KMS-11 (cell line): Measurements from ENCODE around the gene LPIN3.
A peak's percentile ranks its signal among the peaks of the same experiment; 100 is the strongest.

ENCODE experiments used
- H2AFZ ChIP-seq: fragments of 200-600 bp; sonication (generic); 2 replicates; pipeline ENCODE4 v1.6.1; 2016; ENCODE audit warnings: antibody characterized with exemption, mixed run types, low read depth
- H3K27ac ChIP-seq: fragments of 200-600 bp; sonication (generic); 2 replicates; pipeline ENCODE4 v1.6.1; 2016; ENCODE audit warnings: mild to moderate bottlenecking, mixed run types
- H3K27me3 ChIP-seq: fragments of 200-600 bp; sonication (generic); 2 replicates; pipeline ENCODE4 v1.6.1; 2017; ENCODE audit warnings: mild to moderate bottlenecking, low read depth, mixed run types, moderate library complexity; ENCODE audit not compliant: insufficient read depth
- H3K36me3 ChIP-seq: fragments of 200-600 bp; sonication (generic); 2 replicates; pipeline ENCODE4 v1.6.1; 2017; ENCODE audit warnings: mild to moderate bottlenecking, mixed run types; ENCODE audit not compliant: insufficient read depth
- H3K4me1 ChIP-seq: fragments of 200-600 bp; sonication (generic); 2 replicates; pipeline ENCODE4 v1.6.1; 2016; ENCODE audit warnings: mild to moderate bottlenecking, low read depth, mixed run types; ENCODE audit not compliant: poor library complexity, severe bottlenecking
- H3K4me2 ChIP-seq: fragments of 200-600 bp; sonication (generic); 2 replicates; pipeline ENCODE4 v1.7.0; 2016; ENCODE audit warnings: mild to moderate bottlenecking, mixed run types
- H3K4me3 ChIP-seq: fragments of 200-600 bp; sonication (generic); IDR thresholded peaks from 2 replicates; pipeline ENCODE4 v1.6.1; 2017; ENCODE audit warnings: low read depth, low read length, mixed read lengths; ENCODE audit not compliant: insufficient read depth
- H3K79me2 ChIP-seq: fragments of 200-600 bp; sonication (generic); 2 replicates; pipeline ENCODE4 v1.6.1; 2016; ENCODE audit warnings: low read depth, mixed run types; ENCODE audit not compliant: insufficient read depth
- H3K9ac ChIP-seq: fragments of 200-600 bp; sonication (generic); 2 replicates; pipeline ENCODE4 v1.6.1; 2016; ENCODE audit warnings: mild to moderate bottlenecking, mixed run types
- H4K20me1 ChIP-seq: fragments of 200-600 bp; sonication (generic); 2 replicates; pipeline ENCODE4 v1.6.1; 2016; ENCODE audit warnings: mild to moderate bottlenecking, mixed run types; ENCODE audit not compliant: insufficient read depth
- TF ChIP-seq, protein P1 (sequence below): fragments of 200-600 bp; sonication (generic); conservative IDR thresholded peaks from 2 replicates; pipeline ENCODE4 v1.6.1; 2017; ENCODE audit warnings: low read depth, mild to moderate bottlenecking, antibody characterized with exemption, low read length, moderate library complexity, mixed read lengths

LPIN3 gene

DNA sequence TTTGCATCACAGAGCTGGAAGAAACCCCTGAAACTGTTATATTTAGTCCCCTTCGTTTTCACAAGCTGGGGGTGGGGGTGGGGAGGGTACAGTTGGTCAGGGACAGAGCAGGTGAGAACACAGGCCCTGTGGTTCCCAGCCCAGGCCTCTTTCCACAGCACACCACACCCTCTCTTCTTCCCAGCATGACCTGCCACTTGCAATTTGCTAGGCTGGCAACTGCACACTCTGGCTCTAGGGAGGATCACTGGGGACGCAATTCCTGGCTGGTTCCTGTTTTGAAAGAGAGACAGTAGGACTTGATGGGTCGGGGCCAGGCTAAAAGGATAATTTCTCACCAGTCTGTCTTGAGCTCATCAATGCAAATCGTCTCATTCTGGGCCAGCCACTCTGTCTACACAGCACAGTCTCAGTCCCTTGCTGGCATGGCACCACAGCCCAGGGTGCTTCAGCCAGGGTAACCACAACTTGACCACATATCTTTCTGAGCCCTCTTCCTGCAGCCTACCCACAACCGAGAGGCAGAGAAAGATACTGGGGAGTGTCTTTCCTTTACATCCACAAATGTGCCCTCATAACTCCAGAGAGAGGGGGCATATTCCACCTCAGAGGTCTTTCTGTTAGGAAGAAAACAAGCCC, 67.7 kb downstream of the LPIN3 start:
- Histone ChIP-seq H3K4me2 (peak overlapping the region; percentile 76), H3K36me3 (no peaks in the 10 kb centered on the region; the same call in 1 of the 2 replicates)

DNA sequence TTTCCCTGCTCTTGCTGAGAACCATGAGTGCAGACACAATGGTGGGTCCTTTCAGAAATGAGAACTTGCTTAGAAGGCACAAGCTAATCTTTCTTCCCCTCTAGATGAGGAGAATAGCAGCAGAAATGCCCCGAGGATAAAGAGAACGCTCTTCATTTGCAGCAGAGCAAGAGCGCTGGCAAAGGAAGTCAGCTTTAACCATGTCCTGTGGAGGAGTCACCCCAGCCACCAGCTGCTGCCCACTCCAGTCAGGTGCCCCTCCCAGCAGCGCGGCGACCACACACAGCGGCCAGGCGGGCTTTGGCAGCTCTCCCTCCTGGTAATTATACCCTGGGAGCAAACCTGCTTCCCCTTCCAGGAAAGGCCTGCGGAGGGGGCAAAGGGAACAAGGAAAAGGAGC, 68.4 kb downstream of the LPIN3 start:
- TF ChIP-seq, protein P1, sequence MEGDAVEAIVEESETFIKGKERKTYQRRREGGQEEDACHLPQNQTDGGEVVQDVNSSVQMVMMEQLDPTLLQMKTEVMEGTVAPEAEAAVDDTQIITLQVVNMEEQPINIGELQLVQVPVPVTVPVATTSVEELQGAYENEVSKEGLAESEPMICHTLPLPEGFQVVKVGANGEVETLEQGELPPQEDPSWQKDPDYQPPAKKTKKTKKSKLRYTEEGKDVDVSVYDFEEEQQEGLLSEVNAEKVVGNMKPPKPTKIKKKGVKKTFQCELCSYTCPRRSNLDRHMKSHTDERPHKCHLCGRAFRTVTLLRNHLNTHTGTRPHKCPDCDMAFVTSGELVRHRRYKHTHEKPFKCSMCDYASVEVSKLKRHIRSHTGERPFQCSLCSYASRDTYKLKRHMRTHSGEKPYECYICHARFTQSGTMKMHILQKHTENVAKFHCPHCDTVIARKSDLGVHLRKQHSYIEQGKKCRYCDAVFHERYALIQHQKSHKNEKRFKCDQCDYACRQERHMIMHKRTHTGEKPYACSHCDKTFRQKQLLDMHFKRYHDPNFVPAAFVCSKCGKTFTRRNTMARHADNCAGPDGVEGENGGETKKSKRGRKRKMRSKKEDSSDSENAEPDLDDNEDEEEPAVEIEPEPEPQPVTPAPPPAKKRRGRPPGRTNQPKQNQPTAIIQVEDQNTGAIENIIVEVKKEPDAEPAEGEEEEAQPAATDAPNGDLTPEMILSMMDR: no peak
- H2AFZ ChIP-seq: 0 out of 2 replicates have a peak overlapping the region, but pooled peaks have one; percentile 48
- no peaks in the 10 kb centered on the region; the same call in 1 of the 2 replicates for H3K79me2 ChIP-seq
- peak overlapping the region; percentile 76 for H3K4me2 ChIP-seq
- H3K4me3 ChIP-seq: no peak overlapping the region
- H3K36me3 ChIP-seq: no peaks in the 10 kb centered on the region; the same call in 1 of the 2 replicates
- no peaks in the 10 kb centered on the region for H3K27me3 ChIP-seq
- no peaks in the 10 kb centered on the region for H4K20me1 ChIP-seq
- peaks cover 69% of the 10 kb centered on the region for H3K4me1 ChIP-seq
- peak overlapping the region; percentile 57; the same call in 1 of the 2 replicates for H3K9ac ChIP-seq
- peak overlapping the region; percentile 86 for H3K27ac ChIP-seq

More for the DNA sequence above, 67.7 kb downstream of the LPIN3 start:
- Histone ChIP-seq H3K27me3 (no peaks in the 10 kb centered on the region), H3K9ac (peak overlapping the region; percentile 57), H3K4me1 (peaks cover 76% of the 10 kb centered on the region), H2AFZ (peak overlapping the region; percentile 48; the same call in 1 of the 2 replicates), H3K4me3 (no peak overlapping the region), H3K79me2 (no peaks in the 10 kb centered on the region; the same call in 1 of the 2 replicates), H4K20me1 (no peaks in the 10 kb centered on the region), H3K27ac (peak overlapping the region; percentile 86)
- TF ChIP-seq, protein P1: no peak
